GM18505 (cell line): ENCODE measurements around the gene POMGNT1.

Experiments used
- ATAC-seq: cut with Tn5 transposase; IDR thresholded peaks from one replicate; pipeline ENCODE4 v1.9.1; 2021; ENCODE audit not compliant: unreplicated experiment
- POLR2A ChIP-seq: IDR thresholded peaks from 4 replicates; pipeline ENCODE4 v1.6.1; 2011; ENCODE audit warnings: borderline replicate concordance; ENCODE audit not compliant: insufficient read depth, insufficient read length; ENCODE audit errors: extremely low read depth

Gene POMGNT1

GRCh38 chr1:46193984-46194570 is 4.2 kb downstream of the POMGNT1 start:
- no peak for ATAC-seq

DNA sequence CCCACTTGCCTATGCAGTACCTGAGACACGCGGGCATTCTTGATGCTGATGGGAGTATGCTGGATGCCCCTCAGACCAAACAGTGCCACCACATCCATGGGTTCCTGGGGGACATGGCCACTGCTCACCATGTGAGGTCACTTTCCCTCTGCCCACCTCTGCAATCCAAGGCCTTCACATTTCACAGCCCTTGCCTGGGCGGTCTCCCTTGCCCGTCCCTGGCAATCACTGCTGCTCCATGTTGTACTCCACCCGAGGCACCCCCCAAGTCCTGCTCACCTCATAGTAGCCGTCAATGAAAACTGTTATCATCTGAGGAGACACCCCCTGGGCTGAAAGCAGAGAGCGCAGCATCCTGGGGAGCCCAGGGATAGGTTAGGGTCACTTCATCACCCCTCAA is 4.9 kb downstream of the POMGNT1 start:
- ATAC-seq: no peak
- no peak for TF ChIP-seq POLR2A

More at GRCh38 chr1:46193984-46194570, 4.2 kb downstream of the POMGNT1 start:
- TF ChIP-seq POLR2A: no peak

- no peak for TF ChIP-seq POLR2A
- ATAC-seq: no peak
Measured at GRCh38 chr1:46192171-46192570, 6.1 kb downstream of the POMGNT1 start.

DNA sequence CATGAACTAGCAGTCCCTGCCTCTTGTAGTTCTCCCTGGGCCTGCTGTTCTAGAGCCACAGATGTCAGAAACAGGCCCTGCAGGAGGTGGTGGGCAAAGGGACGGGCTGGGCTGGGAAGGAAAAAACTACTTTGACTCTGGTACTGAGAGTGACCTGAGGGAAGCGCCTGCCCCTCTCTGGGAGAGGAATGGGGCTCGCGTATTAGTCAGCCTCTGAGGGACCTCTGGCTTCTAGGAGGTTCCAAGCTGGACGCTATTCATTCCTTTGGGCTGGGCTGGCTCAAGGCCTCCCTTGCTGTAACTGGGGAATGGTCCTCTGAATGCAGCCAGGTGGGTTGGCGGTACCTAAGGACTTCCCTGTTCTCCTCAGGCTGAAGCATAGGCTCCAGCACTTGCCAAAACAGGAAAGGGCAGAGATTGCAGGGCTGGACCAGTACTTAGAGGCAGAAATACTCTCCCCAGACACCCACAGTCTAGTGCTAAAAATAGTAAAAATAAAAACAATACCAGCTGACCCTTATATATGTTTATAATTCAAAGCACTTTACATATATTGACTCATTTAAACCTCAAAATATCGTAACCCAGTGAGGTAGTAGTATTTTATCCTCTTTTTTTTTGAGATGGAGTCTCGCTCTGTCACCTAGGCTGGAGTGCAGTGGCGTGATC is 7.1 kb downstream of the POMGNT1 start:
- TF ChIP-seq POLR2A: no peak
- ATAC-seq: no peak

DNA sequence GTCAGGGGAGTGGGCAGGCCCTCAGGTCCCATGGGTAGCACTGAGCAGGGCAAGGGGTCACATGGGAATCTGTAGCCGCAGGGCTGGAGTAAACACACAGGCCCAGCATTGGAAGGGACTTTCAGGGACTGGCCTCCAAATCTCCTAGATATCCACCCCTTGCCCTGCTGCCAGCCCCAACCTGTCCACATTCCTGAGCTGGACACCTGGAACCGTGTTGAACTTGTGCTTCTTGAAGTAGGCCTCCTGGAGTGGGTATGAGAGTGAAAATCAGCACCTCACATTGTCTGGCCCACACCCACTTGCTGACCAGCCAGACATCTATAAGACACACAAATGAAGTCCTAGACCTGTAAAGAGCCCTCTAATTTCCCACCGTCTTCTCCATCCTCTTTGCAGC is 7.7 kb downstream of the POMGNT1 start:
- TF ChIP-seq POLR2A: no peak
- ATAC-seq: no peak

GRCh38 chr1:46188295-46189030 is 9.8 kb downstream of the POMGNT1 start:
- no peak for ATAC-seq

DNA sequence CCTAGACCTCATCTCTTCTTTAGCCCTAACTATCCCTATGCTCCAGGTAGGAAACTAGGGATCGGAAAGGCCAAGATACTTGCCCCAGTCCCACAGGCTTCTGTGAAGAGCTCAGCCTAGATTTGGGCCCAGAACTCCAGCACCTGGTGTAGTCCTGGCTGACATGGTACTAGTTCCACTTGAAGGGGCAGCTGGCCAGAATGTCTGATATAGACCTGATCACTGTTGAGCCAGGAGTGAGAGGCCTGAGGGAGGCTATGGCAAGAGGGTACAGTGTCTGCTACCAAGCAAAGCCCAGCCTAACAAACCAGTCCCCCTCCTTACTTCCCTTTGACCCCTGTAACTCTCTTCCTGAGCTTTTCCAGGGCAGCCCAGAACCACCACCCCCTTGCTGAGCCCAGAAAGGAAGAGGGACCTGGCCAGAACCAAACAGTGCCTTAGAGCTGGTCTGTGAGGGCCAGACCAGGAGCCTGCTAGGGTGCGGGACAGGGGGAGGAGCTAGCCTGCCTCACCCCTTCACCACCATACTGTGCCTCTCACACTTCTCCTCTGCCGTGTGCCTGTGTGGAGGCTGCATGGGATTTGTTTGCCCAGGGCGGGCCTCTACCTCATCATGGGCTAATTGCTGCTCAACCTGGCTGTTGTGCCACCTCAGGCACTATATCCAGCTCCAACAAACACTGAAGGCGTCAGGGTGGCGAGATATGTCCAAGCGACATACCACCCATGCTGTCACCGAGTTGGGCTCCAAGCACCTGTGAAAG is 10.9 kb downstream of the POMGNT1 start:
- TF ChIP-seq POLR2A: no peak
- no peak for ATAC-seq

More at GRCh38 chr1:46188295-46189030, 9.8 kb downstream of the POMGNT1 start:
- no peak for TF ChIP-seq POLR2A

DNA sequence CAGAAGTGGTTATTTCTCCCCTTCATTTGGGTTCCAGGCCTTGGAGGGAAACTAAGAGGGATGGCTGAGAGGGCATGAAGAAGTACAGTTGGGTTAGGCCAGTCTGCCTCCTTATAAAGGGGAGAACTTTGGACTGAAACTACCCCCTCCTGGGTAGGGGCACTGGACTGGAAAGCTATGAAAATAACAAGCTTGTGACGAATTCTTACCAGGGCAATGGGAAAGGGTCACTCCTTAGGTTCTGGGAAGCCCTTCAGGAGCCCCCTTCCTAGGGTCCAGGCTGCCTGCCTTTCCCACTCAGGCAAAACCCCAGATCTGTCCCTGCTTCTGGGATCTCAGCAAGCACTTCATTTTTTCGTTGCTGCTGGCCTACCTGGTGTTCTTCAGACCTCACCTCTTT is 12.2 kb downstream of the POMGNT1 start:
- TF ChIP-seq POLR2A: no peak
- no peak for ATAC-seq

GRCh38 chr1:46184920-46185658 is 13.1 kb downstream of the POMGNT1 start:
- no peak for ATAC-seq
- no peak for TF ChIP-seq POLR2A

DNA sequence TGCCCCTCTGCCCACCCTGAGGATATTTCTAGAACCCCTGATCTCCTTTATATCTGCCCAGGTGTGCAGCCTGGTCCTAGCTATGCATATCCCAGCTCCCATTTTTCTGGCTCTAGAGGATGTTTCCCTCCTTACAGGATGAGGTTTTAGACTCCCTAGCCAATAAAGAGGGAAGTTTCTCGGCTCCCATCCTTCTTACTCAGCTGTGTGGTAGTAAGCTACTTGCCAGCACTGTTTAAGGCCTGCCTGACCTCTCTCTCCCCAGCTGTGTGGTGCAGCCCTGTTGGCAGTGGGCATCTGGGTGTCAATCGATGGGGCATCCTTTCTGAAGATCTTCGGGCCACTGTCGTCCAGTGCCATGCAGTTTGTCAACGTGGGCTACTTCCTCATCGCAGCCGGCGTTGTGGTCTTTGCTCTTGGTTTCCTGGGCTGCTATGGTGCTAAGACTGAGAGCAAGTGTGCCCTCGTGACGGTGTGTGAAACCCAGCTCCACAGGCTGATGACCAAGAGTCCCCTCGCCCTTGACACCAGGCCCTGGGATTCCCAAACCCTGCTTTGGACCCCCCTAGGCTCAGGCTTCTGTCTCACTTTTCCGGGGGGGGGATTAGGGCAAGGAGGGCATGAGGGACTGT is 14.2 kb downstream of the POMGNT1 start:
- no peak for TF ChIP-seq POLR2A
- no peak for ATAC-seq

GRCh38 chr1:46183079-46183847 is 15.0 kb downstream of the POMGNT1 start:
- no peak for ATAC-seq
- TF ChIP-seq POLR2A: no peak
